HG03442 (cell line): ENCODE results near the gene SHBG.
"Not testable (repeated sequence)": the region's sequence is repeated elsewhere in the genome, so short reads cannot be mapped to it uniquely, and the experiment has no call there.

ENCODE experiments used
- ATAC-seq: cut with Tn5 transposase; IDR thresholded peaks from one replicate; pipeline ENCODE4 v1.9.1; 2021; ENCODE audit warnings: mild to moderate bottlenecking, moderate library complexity; ENCODE audit not compliant: unreplicated experiment

The SHBG gene, protein sequence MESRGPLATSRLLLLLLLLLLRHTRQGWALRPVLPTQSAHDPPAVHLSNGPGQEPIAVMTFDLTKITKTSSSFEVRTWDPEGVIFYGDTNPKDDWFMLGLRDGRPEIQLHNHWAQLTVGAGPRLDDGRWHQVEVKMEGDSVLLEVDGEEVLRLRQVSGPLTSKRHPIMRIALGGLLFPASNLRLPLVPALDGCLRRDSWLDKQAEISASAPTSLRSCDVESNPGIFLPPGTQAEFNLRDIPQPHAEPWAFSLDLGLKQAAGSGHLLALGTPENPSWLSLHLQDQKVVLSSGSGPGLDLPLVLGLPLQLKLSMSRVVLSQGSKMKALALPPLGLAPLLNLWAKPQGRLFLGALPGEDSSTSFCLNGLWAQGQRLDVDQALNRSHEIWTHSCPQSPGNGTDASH

DNA sequence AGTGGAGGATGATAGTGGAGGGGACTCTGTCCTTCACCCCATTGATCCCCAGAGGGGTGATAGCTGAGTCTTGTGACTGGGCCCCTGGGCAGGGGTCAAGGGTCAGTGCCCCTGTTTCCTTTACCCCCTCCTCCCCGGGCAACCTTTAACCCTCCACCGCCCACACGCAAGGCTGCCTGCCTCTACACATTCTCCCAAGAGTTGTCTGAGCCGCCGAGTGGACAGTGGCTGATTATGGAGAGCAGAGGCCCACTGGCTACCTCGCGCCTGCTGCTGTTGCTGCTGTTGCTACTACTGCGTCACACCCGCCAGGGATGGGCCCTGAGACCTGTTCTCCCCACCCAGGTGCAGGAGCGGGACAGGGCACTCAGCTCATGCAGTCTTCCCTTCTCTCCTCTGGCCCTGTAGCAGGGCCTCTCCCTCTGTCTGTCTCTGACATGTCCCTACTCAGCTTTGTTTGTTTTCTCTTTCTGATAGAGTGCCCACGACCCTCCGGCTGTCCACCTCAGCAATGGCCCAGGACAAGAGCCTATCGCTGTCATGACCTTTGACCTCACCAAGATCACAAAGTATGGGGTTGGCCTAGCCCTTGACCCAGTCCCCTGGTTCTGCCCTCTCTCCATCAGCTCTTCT lies at the start of gene SHBG:
SHBG (plus strand) TSS at position 197 of the 633 bp plus-strand sequence; CDS start at position 235, 38 bp downstream.
- ATAC-seq, result no peak

DNA sequence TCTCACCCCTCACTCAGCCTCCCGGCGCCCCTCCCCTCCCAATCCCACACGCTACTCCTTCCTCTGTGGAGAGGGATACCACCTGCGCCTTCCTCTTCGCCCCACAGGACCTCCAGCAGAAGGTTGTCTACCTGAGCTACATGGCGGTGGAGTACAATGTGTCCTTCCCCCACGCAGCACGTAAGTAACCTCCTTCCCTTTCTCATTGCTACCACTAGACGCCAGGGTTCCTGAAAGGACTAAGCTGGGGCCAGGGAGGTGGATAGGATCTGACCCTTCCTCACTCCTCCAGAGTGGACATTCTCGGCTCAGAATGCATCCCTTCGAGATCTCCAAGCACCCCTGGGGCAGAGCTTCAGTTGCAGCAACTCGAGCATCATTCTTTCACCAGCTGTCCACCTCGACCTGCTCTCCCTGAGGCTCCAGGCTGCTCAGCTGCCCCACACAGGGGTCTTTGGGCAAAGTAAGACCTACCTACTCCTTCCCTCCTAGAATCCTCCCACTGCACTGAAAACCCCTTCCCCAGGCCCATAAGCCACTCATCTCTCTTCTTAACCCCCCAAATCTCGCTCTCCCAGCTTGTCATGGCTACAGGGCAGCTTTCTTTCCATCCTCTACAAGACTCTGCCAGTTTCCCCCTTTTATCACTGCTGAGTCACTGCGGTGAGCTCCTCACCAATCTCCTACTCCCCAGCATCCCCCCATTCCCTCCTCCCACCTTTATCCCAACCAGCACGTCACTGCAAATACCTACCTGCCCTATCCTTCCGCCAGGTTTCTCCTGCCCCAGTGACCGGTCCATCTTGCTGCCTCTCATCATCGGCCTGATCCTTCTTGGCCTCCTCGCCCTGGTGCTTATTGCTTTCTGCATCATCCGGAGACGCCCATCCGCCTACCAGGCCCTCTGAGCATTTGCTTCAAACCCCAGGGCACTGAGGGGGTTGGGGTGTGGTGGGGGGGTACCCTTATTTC lies 49.0 kb upstream of the SHBG start:
- ATAC-seq, result no peak

DNA sequence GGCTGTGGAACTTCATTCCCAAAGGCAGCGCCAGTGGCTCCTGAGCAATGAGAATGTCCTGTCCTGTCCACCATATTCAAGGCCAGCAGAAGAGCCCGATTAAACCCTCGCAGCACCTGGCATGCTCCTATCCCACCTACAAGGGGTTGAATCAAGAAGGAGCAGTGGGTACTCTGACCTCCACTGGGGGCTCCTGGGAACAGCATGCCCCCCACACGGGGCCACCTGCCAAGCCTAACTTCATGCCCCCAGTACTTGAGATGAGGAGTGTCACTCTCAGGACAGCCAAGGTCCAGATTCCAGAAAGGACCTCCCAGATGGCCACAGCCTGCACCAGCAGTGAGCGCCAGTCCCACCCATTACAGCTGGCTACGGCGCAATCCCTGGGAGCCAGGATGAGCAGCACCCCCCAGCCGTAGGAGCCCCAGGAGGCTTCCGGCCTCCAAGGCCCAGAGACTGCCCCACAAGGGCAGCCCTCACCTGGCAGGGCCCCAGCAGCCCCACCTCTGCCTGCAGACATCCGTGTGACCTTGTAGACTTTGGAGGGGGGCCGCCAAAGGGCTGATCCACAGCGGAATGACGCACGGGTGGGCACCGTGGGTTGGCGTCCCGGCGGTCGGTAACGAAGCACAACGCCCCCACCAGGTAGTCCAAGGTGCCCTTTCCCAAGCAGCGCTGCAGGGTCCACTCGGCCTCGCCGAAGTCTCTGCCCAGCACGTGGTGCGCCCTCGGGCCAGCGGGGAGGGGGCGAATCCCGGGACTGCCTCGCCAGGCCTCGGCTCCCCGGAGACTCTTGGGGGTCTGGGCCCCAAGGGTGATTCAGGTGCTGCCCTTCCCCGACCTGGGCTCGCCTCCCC lies 47.3 kb upstream of the SHBG start:
- no peak for ATAC-seq

DNA sequence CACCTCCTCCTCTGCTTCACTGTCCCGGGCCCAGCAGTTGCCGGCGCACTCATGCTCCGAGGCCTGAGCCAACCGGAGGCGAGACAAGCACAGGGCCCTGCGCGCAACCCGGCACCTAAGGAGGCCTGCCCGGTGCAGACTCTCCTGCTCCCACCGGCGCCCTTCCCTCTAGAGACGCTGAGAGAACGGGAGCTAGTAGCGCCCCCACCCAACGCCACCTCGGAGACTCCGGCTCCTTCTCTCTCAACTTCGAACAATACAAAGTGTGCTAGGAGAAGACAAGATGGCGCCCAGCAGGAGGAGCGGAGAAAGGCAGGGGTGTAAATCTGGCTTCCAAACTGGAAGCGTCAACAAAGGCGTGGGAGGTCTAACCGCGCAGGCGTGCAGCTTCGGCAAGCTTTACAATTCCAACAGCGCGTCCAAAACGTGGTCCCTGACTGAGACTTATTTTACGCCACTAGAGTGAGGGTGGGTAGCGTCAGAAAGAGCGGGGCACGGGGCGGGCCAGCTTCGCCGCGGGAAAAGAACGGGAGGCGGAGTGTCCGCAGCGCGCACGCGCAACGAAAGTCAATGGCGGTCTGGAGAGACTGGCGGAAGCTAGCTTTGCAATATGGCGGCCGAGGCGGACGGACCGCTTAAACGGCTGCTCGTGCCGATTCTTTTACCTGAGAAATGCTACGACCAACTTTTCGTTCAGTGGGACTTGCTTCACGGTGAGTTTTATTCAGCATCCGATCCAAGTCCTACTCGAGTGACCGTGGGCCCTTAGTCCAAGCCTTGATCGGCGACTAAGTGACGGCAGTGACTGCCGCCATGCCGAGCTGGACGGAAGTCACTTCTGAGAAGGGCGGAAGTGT lies 46.5 kb upstream of the SHBG start, which contains the start of gene MPDU1:
MPDU1 (plus strand) TSS at position 600 of the 857 bp plus-strand sequence; CDS start at position 611, 11 bp downstream.
- peak; percentile 59 for ATAC-seq

DNA sequence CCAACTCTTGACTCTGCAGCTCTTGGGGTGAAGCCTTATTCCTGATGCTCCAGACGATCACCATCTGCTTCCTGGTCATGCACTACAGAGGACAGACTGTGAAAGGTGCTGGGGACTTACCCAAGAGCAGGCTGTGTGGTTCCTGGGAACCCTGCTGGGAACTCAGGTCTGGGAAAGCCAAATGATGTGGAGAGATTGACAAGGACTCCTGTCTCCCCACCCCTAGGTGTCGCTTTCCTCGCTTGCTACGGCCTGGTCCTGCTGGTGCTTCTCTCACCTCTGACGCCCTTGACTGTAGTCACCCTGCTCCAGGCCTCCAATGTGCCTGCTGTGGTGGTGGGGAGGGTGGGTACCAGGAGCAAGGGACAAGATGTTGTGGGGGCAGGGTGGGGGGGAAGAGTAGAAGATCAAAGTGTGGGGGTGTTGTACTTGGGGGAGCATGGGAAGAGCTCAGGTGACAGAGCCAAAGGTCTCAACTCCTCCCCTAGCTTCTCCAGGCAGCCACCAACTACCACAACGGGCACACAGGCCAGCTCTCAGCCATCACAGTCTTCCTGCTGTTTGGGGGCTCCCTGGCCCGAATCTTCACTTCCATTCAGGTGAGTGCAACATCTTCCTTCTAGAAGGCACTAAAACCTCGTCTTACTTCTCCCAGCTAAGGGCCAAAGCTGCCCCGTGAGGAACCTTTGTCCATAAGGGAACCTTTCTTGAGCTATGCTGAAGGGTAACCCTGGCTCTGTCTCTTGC lies 43.1 kb upstream of the SHBG start:
- ATAC-seq, result no peak

DNA sequence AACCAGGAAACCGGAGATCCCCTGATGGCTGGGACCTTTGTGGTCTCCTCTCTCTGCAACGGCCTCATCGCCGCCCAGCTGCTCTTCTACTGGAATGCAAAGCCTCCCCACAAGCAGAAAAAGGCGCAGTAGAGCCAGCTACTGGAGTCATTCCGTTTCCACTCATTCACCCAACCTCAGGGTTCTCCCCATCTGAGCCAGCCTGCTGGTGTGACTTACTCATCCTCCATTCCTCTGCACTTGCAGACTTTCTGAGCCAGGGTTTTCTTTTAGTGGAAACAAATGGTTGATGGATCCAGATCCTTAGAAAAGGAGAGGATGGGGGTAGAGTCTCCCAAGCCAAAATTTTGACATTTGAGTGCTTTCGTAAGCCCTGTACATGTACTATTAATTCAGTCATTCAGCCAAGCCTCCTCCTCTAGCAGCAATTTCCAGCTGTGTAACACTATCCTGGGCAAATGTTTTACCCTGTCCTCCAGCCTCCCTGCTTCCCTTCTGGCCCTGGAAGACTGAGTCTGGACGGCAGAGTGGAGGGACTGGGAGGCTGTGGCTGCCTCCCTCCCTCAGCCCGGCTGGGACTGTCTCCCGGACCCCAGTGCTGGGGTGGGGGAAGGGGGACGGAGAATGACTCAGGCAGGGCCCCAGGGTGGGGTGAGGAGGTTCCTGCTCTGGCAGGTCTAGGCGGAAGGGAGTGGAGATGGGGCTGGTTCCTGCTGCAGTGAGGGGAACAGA lies 42.3 kb upstream of the SHBG start:
- ATAC-seq, result no peak

DNA sequence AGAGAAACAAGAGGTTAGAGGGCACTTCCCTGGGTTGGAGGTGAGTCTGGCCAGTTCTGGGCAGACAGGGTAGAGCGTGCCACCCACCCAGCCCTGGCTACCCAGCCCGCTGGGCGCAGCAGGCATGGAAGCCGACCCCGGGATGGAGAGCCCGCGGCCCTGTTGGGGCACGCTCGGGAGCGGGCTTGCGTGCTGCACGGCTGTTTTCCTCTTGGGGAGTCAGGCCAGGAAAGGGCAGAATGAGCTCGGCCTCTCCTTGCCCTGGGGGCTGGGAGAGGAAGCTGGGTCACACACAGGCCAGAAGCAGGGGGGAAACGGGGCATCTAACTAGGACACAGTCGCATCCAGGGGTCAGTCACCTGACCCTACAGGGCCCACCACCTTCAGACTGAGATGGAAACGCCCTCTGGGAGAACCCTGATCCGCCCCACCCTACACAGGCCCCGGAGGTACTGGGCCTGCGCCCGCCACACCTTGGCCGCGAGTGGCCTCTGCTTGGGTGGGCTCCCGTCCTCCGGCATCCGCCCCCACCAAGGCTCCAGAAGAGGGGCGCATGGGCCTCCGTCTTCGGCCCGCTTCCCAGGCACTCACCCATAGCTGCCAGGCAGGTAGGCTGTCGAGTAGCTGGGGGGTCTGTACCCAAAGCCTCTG lies 41.3 kb upstream of the SHBG start:
- no peak for ATAC-seq

DNA sequence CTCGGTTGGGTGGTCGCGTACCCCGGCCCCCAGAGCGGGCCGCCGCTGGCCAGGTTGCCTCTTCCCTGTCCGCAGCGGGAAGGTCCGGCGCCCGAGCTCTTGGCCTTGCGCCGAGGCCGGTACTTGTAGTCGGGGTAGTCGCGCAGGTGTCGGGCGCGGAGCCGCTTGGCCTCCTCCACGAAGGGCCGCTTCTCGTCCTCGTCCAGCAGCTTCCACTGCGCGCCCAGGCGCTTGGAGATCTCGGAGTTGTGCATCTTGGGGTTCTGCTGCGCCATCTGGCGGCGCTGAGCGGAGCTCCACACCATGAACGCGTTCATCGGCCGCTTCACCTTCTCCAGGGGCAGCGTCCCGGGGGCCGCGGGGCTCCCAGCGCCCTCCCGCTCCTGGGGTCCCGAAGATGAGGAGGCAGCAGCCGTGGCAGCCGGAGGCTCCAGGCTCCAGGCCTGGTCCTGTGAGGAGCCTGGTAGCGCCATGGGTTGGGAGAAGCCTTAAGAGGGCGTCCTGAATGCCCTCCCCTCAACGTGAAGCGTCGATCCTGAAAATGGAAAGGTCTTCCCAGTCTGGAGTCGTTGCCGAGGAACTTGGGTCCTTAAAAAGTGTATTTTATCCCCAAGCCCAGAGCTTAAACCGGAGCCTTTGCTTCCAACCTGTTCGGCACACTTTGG lies 40.6 kb upstream of the SHBG start:
- no peak for ATAC-seq

DNA sequence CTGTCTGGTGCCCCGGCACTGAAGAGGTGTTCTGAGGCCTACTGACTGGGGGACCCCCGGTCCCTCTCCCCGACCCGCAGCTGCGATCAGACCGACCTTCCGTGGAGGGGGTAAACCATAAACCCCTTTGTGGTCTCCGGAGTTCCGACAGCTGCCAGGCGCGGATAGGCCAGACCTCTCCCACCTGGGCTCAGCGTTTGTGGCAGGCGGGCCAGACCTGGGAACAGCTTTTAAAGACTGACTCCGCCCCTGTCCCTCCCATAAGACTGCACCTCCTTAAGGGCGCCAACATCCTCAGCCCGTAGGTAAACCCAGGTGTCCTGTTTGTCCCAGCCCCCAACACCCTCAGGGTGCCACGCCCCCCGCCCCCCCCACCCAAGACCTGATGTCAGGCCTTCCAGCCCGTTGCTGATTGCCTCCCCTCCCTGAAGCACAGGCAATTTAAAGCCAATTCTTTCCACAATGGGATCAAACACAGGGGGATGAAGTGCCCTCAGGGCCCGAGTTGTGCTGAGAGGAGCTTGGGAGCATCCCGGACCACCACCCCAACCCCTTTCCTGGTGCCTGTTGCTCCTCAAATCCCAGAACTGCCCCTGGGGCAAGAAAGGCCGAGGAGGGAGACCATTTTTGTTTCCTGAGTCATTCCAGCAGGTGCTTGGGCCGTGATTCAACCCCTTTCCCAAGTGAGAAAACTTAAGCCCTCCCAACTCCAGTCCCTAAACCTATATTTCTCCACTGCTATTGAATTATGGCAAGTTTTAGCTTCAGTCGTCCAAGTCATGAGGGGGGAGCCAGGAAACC lies 39.8 kb upstream of the SHBG start, which contains the start of gene SOX15:
SOX15 (minus strand) TSS at position 204 of the 801 bp plus-strand sequence. CDS start 418 bp downstream, outside the sequence.
- no peak for ATAC-seq

DNA sequence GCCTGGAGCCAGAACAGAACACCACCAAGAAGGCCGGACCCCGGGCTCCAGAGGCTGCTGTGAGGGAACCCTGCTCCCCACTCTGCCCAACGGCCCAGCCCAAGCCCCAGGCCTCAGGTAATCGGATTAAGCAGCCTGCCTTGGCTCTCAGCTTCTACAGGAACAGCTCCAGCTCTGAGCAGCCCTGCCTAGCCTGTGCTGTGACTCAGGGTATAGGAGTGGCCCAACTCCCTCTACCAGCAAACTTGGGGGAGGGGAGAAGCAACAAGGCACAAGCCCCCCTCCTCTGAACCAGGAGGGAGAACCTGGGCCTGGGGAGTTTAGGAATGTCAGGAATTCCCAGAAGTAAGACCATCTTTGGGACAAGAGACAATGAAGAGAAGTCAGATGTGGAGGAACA lies 39.2 kb upstream of the SHBG start:
- ATAC-seq, result no peak

DNA sequence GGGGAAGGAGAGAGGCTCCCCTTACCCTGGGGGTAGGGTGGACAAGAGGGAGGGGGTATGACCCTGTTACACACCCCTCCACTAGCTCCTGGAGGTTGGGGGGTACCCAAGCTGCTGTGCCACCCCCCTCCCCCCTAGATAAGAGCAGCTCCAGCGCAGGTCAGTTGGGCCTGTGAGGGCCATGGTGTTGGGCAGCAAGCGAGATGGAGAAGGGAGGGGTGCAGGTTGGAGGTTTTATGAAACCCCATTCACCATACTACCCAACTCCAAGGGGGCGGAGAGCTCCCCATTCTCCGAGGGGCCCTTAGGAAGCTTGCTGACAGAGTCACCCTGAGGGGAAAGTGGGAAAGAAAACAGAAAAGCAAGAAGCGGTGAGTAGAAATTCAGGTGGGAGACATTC lies 38.3 kb upstream of the SHBG start:
- ATAC-seq, result no peak

DNA sequence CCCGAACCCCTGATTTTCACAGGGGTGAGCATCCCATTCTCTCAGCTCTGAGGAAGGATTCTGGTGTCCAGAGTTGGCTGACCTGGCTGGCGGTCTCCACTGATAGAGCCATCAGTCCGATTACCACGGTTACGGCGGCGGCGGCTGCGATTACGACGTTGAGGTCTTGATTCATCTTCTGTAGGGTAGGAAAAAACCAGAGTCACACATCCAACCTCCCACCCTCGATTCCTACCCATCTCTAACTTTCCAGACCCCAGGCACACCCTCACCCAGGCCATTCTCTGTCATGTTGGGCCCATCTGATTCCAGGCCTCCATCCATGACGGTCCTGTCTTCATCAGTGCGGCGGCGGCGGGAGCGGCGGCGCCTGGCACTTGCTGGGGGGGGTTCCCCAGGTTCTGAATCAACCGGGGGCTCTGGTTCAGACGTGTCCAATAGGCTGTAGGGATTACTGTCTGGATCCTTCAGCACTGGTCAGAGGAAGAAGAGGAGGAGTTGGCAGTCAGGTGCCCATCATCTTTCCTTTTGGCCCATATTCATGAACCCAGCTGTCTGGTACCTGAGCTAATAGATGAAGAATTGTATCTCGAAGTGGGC lies 37.4 kb upstream of the SHBG start:
- ATAC-seq, result no peak

DNA sequence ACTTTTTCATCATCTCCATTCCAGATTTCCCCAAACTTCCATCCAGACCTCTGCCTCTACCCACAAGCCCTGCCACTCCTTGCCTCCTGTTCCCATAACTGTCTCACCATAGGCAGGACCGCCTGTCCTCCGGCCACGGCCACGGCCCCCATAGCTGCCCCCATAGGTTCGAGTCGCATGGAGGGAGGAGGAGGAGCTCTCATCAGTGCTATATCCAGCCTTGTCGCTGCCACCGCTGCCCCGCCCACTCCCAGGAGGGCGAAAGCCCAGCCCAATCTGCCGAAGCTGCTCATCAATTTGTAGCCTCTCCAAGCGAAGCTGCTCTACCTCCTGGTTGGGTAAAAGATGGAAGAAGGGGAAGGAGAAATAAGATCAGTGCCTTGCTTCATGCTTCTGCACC lies 36.6 kb upstream of the SHBG start:
- no peak for ATAC-seq

DNA sequence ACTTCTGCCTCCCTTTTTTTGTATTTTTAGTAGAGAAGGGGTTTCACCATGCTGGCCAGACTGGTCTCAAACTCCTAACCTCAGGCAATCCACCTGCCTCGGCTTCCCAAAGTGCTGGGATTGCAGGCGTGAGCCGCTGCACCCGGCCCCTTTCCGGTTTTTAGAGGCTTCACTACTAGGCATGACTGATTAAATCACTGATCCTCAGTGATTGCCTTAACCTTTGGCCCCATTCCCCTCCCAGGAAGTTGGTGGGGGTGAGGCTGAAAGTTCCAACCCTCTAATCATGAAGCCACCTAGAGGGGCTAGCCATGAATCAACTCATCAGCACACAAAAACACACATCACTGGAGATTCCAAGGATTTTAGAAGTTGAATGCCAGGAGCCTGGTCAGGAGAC lies 32.4 kb upstream of the SHBG start:
- ATAC-seq, result not testable (repeated sequence)

DNA sequence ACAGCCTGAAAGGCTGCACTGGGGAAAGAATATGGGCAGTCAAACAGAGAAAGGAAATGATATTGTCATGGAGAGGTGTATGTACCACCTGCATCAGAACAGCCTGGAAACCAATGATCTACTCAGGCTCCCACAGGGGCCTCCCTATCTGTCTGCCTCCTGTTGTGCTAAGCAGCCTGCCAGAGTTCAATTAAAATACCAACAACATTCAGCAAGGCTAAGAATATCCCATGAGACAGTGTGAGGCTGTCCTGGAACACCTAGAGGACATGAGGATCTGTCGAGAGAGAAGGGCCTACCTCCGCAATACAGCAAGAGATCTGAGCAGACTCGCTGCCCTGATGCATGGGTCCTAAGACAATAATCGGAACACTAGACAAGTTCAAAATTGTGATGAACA lies 23.7 kb upstream of the SHBG start:
- no peak for ATAC-seq

DNA sequence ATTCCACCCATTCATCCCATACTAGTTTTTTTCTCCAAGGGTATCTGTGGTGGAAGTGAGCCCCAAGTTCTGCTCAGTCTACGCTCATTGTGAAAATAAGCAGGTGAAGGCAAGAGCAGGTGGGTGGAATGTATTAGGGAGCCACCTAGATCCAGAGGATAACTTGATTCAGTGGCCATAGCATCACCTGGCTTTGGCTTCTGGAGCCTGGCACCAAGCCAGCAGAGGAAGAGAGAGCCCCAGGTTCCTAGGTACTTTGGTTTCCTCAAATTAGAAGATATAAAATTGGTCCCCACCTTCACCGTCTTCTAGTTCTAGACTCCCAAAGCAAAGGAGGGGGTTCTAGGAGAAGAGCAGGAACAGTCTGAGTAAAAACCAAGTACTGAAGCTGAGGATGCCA lies 19.3 kb upstream of the SHBG start:
- no peak for ATAC-seq
